ENCODE measurements around the gene ADD1.

The ADD1 gene

DNA sequence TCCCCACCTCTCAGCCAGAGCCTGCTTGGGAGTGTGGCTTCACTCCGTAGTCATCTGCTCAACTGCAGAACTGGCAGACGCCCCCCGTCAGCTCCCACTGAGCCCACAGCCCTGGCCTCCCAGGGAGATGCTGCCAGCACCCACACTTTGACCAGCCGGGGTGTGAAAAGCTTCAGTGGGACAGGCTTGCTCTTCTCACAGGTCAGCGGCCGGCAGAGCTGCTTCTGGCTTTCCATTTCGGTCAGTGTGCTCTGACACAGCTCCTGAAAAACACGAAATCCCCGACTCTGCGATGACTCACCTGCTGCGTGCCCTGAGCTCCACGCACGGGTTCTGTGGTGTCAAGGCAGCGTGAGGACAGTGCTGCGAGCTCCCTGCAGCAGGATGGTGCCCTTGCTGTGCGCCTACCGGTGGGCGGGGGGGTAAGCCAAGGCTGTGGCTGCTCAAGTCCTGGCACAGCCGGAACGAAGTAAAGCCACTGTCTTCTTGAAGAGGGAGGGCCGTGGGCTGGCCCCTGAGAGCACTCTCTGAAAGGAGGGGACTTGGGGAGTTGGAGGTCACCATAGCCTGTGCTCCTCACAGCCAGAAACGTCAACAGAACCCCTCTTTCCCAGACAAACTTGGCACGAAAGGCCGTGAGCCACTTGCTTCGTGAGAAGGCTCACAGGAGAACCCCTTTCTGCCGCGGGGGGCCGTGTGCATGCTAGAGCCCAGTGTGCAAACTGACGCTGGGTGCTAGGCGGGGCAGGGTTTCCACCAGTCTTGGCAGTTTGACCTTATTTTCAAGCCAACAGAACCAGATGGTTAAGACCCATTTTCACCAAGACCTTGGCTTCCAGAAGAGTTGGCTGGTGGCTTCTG, 96.0 kb downstream of the ADD1 start:
- TF ChIP-seq, protein P1, sequence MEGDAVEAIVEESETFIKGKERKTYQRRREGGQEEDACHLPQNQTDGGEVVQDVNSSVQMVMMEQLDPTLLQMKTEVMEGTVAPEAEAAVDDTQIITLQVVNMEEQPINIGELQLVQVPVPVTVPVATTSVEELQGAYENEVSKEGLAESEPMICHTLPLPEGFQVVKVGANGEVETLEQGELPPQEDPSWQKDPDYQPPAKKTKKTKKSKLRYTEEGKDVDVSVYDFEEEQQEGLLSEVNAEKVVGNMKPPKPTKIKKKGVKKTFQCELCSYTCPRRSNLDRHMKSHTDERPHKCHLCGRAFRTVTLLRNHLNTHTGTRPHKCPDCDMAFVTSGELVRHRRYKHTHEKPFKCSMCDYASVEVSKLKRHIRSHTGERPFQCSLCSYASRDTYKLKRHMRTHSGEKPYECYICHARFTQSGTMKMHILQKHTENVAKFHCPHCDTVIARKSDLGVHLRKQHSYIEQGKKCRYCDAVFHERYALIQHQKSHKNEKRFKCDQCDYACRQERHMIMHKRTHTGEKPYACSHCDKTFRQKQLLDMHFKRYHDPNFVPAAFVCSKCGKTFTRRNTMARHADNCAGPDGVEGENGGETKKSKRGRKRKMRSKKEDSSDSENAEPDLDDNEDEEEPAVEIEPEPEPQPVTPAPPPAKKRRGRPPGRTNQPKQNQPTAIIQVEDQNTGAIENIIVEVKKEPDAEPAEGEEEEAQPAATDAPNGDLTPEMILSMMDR (IDR thresholded peaks at IDR 0.05; ENCODE audit: low read length, missing control alignments), result no peak
- no peak for DNase-seq (ENCODE audit: low read depth)
- H3K4me3 ChIP-seq (replicated peaks; ENCODE audit: low read depth, low read length), result no peak overlapping the region

DNA sequence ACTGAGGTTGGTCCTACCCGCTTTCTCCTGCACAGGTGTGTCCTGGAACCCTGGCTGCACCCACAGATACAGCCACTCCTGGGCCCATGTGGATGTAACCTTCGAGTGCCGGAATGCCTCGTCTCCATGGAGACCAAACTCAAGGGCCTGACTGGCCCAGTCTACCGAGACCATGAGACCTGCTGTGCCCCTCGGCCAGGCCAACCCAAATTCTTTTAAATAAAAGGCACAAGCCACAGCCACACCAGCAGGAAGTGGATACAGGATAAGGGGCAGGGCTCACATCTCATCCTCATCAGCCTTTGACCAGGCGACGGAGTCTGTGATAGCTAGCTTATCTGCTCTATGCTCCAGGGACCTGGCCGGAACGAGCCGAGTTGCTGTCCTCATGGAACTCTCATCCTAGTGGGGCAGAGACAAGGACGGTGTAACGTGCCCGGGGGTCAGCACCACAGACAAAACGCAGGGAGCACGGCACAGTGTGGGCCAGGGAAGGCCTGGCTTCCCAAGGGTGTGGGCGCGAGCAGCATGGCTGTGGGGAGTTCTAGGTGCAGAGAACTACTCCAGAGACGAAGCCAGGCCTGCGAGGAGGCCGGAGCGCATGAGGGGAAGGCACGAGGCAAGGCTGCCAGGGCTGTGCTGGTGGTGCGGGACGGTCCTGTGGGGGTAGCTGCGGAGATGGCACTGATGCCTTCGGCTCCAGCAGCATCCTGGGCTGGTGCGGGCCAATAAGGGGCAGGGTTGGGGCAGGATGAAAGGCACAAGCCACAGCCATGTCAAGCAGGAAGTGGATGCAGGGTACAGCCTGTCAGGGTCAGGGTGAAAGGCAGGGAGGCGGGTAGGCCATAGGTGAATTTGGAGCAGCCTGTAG, 96.9 kb downstream of the ADD1 start:
- H3K4me3 ChIP-seq (replicated peaks; ENCODE audit: low read depth, low read length), result no peak overlapping the region
- DNase-seq (ENCODE audit: low read depth), result no peak
- TF ChIP-seq, protein P1 (IDR thresholded peaks at IDR 0.05; ENCODE audit: low read length, missing control alignments), result no peak

DNA sequence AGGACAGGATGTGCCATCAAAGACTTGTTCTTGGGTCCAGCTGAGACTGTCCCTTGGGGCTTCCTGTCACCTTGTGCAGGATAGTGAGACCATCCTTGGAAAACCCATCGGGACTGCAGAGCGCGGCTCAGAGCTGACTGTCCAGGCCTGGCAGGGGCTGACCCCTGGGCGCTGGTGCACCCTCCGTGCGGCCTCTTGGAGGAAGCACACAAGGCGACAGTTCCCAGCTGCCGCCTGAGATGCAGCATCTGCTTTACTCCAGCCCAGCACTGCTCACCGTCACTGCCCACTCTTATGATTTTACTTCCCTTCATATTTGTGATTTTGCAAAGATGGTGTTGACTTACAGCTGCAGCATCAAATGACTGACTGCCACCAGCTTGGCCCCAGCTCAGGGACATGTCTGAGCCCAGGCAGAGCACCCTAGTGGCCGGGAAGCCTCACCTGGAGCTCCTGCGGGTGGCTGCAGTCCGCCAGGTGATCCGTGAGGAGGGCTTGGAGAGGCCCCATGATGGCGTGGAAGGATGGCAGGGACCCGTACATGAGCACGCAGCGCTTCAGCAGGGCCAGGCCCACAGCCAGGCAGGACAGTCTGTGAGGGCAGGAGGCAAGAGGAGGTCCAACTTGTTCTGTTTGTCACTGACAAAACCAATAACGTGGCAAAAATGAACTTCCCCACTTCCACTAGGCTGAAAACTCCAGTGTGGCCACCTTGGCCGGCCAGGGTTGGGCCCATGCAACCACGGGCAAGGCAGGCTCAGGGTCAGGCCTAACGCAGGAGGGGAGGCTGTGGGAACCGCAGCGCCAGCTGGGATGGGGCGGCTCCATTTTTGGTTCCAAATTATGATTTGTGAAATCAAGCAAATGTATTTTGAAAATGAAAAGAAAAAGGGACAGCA, 97.7 kb downstream of the ADD1 start:
- H3K4me3 ChIP-seq (replicated peaks; ENCODE audit: low read depth, low read length), result no peak overlapping the region
- no peak for DNase-seq (ENCODE audit: low read depth)
- TF ChIP-seq, protein P1 (IDR thresholded peaks at IDR 0.05; ENCODE audit: low read length, missing control alignments), result no peak

DNA sequence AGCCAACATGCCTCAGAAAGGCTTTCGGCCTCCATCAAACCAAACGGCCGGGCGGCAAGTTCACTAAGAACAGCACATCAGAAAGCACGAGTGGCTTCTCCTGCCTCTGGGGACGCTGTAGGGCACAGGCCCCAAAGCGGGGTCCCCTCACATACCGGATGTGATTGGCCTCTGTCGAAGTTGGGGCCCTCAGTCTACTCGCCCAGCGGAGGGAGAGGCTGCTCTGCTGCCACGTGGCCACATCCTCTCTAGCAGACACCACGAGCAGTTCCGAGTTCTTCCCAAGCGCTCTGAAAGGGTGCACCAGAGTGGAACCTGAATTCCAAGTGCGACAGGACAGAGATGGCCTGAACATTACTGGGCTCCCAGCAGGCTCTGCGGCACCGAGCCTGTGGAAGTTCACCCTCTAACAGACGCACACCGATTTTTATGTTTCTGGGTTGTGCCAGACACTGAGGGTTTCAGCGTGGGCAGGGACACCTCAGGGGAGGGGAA, 98.4 kb downstream of the ADD1 start:
- TF ChIP-seq, protein P1 (IDR thresholded peaks at IDR 0.05; ENCODE audit: low read length, missing control alignments), result no peak
- DNase-seq (ENCODE audit: low read depth), result no peak
- H3K4me3 ChIP-seq (replicated peaks; ENCODE audit: low read depth, low read length), result no peak overlapping the region

DNA sequence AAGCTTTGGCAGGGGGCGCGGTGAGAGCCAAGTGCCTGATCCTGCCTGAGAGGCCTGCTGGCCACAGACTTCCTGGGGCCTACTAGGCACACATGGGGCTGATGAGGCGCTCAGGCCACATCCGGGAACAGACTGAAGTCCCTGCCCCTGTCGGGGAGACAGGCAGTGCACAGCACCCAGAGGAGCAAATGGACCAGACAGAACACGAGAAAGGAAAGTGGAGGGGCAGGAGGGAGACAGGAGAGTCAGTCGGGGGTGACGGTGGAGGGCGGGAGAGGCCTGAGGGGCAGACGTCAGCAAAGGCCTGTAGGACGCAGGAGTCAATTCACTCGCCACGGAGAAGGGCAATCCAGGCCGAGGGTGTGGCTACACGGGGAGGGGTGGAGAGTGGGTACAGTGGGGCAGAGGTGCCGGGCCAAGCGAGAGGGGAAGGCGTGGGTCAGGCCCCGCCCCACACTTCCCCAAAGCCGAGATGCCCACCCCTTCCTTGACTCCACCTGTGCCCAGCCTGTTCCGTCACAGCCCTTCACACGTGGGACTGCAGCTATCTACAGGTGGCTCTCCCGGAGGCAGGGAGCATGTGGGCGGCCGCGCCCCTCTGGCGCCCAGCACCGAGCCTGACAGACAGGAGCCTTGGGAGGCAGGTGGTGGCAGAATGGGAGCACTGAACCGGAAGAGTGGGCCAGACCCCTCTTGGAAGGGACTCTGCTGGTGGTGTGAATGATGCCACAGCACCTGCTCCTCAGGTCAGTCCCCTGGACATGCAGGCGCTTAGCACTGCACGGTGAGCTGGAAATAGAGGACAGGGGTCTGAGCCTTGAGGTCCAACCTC, 99.1 kb downstream of the ADD1 start:
- TF ChIP-seq, protein P1 (IDR thresholded peaks at IDR 0.05; ENCODE audit: low read length, missing control alignments), result no peak
- H3K4me3 ChIP-seq (replicated peaks; ENCODE audit: low read depth, low read length), result no peak overlapping the region
- DNase-seq (ENCODE audit: low read depth), result no peak

Data from fibroblast of pulmonary artery (primary cell).